SK-N-MC (cell line): Measurements from ENCODE around the gene NDUFA8.

Experiments
- DNase-seq: peaks from one replicate; pipeline ENCODE4 v3.0.0-alpha.2; 2011; ENCODE audit warnings: low read depth, low spot score
- H3K27ac ChIP-seq: fragments of 200-600 bp; sonication (generic); 2 replicates; pipeline ENCODE4 v1.5.1; 2016; ENCODE audit warnings: mixed run types
- H3K36me3 ChIP-seq: fragments of 200-600 bp; sonication (generic); 2 replicates; pipeline ENCODE4 v1.6.1; 2017; ENCODE audit warnings: antibody characterized with exemption, low read length, mixed read lengths; ENCODE audit not compliant: insufficient read depth
- H3K4me3 ChIP-seq: fragments of 200-600 bp; sonication (generic); 2 replicates; pipeline ENCODE4 v1.5.1; 2016
- H3K9ac ChIP-seq: fragments of 200-600 bp; sonication (generic); 2 replicates; pipeline ENCODE4 v1.8.0; 2017; ENCODE audit warnings: mixed run types, mixed read lengths; ENCODE audit not compliant: insufficient read length
- H3K9me3 ChIP-seq: fragments of 200-600 bp; sonication (generic); 2 replicates; pipeline ENCODE4 v1.6.1; 2017; ENCODE audit warnings: low read depth, mild to moderate bottlenecking, antibody characterized with exemption, low read length, moderate library complexity, mixed read lengths
- EZH2 ChIP-seq: fragments of 200-600 bp; sonication (generic); IDR thresholded peaks from one replicate; pipeline ENCODE4 v1.6.1; 2017; ENCODE audit warnings: antibody characterized with exemption
- FOXP2 ChIP-seq: optimal IDR thresholded peaks from 2 replicates; pipeline ENCODE3; 2011; ENCODE audit warnings: mild to moderate bottlenecking, moderate library complexity; ENCODE audit not compliant: insufficient read depth; ENCODE audit errors: extremely low read length, control extremely low read depth
- POLR2AphosphoS5 ChIP-seq: IDR thresholded peaks from 2 replicates; pipeline ENCODE4 v1.6.1; 2012; ENCODE audit warnings: mild to moderate bottlenecking, low read depth, low read length, borderline replicate concordance

Gene NDUFA8

GRCh38 chr9:122188369-122188768 lies 28.8 kb upstream of the NDUFA8 start:
- no peaks in the 10 kb centered on the region for H3K9me3 ChIP-seq
- no peak overlapping the region for H3K4me3 ChIP-seq
- no peak overlapping the region for H3K9ac ChIP-seq
- TF ChIP-seq EZH2 (no peak), POLR2AphosphoS5 (no peak), FOXP2 (no peak)
- no peak for DNase-seq
- no peak overlapping the region for H3K27ac ChIP-seq
- no peaks in the 10 kb centered on the region for H3K36me3 ChIP-seq

- Histone ChIP-seq H3K9ac (no peak overlapping the region), H3K4me3 (no peak overlapping the region), H3K36me3 (no peaks in the 10 kb centered on the region), H3K9me3 (no peaks in the 10 kb centered on the region), H3K27ac (no peak overlapping the region)
- no peak for TF ChIP-seq POLR2AphosphoS5
- TF ChIP-seq FOXP2: no peak
- no peak for TF ChIP-seq EZH2
- no peak for DNase-seq
Observed at GRCh38 chr9:122186777-122187470, 27.3 kb upstream of the NDUFA8 start.

- DNase-seq: no peak
- no peaks in the 10 kb centered on the region for H3K36me3 ChIP-seq
- H3K27ac ChIP-seq: no peak overlapping the region
- H3K9me3 ChIP-seq: no peaks in the 10 kb centered on the region
- no peak overlapping the region for H3K9ac ChIP-seq
- TF ChIP-seq EZH2 (no peak), FOXP2 (no peak), POLR2AphosphoS5 (no peak)
- no peak overlapping the region for H3K4me3 ChIP-seq
Observed at GRCh38 chr9:122186301-122186700, 26.7 kb upstream of the NDUFA8 start.

GRCh38 chr9:122184551-122184950 lies 25.0 kb upstream of the NDUFA8 start:
- DNase-seq: no peak
- TF ChIP-seq FOXP2 (no peak), POLR2AphosphoS5 (no peak), EZH2 (no peak)
- Histone ChIP-seq H3K9ac (no peak overlapping the region), H3K27ac (no peak overlapping the region), H3K9me3 (no peaks in the 10 kb centered on the region), H3K4me3 (no peak overlapping the region), H3K36me3 (no peaks in the 10 kb centered on the region)

GRCh38 chr9:122183501-122183900 lies 23.9 kb upstream of the NDUFA8 start:
- Histone ChIP-seq H3K9me3 (no peaks in the 10 kb centered on the region), H3K4me3 (no peak overlapping the region), H3K27ac (no peak overlapping the region), H3K9ac (no peak overlapping the region), H3K36me3 (no peaks in the 10 kb centered on the region)
- DNase-seq: no peak
- TF ChIP-seq EZH2: no peak
- no peak for TF ChIP-seq FOXP2
- no peak for TF ChIP-seq POLR2AphosphoS5

GRCh38 chr9:122180633-122181032 lies 21.1 kb upstream of the NDUFA8 start:
- no peak overlapping the region for H3K4me3 ChIP-seq
- no peak for TF ChIP-seq POLR2AphosphoS5
- TF ChIP-seq FOXP2: no peak
- no peak for TF ChIP-seq EZH2
- DNase-seq: no peak
- H3K9me3 ChIP-seq: no peaks in the 10 kb centered on the region
- H3K27ac ChIP-seq: no peak overlapping the region
- no peaks in the 10 kb centered on the region for H3K36me3 ChIP-seq
- no peak overlapping the region for H3K9ac ChIP-seq

GRCh38 chr9:122179690-122180074 lies 20.1 kb upstream of the NDUFA8 start:
- H3K4me3 ChIP-seq: no peak overlapping the region
- H3K27ac ChIP-seq: no peak overlapping the region
- no peaks in the 10 kb centered on the region for H3K9me3 ChIP-seq
- no peaks in the 10 kb centered on the region for H3K36me3 ChIP-seq
- H3K9ac ChIP-seq: no peak overlapping the region
- no peak for TF ChIP-seq EZH2
- no peak for TF ChIP-seq FOXP2
- TF ChIP-seq POLR2AphosphoS5: no peak
- no peak for DNase-seq

- no peak overlapping the region for H3K4me3 ChIP-seq
- no peak for TF ChIP-seq POLR2AphosphoS5
- no peak for TF ChIP-seq FOXP2
- no peak for TF ChIP-seq EZH2
- no peak overlapping the region for H3K9ac ChIP-seq
- no peak for DNase-seq
- no peaks in the 10 kb centered on the region for H3K9me3 ChIP-seq
- no peaks in the 10 kb centered on the region for H3K36me3 ChIP-seq
- H3K27ac ChIP-seq: no peak overlapping the region
Observed at GRCh38 chr9:122179054-122179689, 19.6 kb upstream of the NDUFA8 start.
